SIG-M5 treated with dmso at 0.1 percent for 504 hours (cell line): Measurements from ENCODE around the gene PRDX5.

Source experiments
- DNase-seq: peaks from one replicate; lab custom pipeline; 2025; ENCODE audit not compliant: unreplicated experiment; lab: John Stamatoyannopoulos, UW

PRDX5 gene

DNA sequence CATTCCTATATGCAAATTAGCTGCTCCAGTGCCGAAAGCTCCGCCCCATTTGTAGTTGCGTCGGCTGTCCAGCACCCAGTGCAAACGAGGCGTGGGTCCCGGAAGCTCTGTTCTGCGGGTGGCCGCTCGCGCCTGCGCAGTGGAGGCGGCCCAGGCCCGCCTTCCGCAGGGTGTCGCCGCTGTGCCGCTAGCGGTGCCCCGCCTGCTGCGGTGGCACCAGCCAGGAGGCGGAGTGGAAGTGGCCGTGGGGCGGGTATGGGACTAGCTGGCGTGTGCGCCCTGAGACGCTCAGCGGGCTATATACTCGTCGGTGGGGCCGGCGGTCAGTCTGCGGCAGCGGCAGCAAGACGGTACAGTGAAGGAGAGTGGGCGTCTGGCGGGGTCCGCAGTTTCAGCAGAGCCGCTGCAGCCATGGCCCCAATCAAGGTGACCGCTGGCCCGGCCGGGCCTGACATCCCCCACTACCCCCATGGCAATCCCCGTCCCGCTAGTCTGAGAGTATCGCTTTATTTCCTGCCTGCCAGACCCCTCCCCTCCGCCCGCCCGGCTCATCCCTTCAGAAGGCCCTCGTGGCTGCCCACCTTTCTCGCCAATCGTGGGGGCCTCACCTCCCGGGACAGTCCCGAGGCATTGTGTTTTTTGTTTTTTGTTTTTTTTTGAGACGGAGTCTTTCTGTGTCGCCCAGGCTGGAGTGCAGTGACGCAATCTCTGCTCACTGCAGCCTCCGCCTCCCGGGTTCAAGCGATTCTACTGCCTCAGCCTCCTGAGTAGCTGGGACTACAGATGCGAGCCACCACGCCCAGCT is at the start of gene PRDX5:
Gene PRDX5, plus strand, starts transcription at position 161 of the 805 bp plus-strand sequence. Its CDS starts 95 bp downstream, at position 256.
- peak; percentile 96 for DNase-seq

DNA sequence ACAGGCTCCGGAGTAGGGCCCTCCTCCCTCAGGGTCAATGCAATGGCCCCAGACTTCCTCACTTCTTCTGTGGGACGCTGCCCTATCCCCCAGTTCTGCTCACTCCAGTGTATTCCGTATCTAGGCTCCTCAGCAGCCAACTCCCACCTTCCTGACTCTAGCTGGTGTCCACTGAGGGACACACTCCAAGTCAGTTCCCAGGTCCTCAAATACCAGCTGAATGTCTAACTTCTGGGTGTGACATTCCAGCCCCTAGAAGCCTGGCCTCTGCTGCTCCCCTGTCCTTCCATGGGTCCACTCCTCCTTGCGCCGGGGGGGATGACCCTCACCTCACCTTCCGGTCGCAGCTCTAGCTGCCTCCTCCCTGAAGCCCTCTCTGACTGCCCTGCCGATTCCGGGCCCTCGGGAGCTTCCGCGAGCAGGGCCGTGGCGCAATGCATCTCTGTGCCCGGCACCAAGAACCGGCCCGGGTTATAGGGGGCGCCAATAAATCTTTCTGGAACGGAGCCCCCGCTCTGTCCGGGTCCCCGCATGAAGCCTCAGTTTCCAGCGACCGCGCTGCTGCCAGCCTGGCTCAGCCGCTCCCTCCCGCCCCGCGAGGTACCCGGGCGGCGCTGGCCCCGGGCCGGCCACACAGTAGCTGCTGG is 48.9 kb upstream of the PRDX5 start:
- peak; percentile 62 for DNase-seq

DNA sequence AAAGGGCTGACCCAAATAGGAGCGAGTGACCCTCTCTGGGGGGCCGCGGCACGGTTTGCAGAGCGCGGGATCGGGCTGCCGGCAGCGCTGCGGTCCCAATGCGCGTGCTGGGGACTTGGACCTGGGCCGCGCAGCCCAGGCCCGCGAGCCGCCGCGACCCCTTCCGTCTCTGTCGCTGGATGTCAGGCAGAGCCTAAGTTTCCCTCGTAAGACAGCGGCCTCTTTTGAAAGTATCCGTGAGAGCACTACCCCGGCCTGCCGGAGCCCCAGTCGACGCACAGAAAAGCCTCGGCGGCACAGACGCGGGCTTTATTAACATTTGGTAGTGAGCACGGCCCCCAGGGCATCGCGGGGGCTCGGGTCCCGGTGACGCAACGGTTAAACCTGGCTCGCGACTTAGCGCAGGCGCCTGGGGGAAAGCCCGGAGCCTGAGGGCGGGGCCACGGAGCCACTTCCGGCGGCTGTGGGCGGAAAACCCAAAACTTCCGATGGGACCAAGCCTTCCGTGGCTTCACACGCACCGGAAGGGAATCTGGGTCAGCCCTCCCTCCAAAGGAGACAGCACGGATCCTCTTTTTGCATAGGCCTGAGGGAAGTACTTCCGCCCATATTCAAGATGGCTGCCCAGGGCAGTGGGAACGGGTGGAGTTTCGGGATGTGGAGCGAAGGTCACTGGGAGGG is 48.2 kb upstream of the PRDX5 start:
- peak; percentile 99 for DNase-seq

DNA sequence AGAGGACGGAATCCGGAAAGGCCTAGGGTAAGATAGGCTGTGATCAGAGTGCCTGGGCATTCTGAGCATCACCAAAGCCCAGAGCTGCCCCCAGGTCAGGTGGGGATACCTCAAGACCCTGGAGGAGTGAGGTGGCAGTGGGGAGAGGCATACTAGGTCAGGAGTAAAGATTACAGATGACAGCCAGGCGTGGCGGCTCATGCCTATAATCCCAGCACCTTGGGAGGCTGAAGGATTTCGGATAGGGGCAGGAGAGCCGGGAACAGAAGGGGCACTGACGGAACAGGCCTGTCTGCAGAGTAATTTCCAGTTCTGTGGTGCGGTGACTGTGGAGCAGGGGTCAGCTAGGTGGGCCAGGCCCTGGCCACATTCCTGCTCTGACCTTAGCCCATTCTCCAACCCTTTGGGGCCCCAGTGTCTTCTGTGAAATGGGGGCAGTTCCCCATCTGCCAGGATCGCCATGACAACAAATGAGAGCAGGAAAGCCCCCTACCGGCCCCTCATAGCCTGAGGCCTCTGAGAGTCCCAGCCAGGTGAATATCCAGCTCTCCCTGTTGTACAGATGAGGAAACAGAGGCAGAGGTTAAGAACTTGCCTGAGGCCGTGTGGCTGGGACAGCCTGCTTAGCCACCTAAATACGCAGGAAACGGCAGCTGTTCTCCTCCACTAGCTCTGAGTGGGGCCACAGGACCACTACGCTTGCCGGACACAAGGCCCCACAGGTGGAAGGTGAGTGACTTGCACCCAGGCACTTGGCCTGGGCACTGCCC is 42.7 kb upstream of the PRDX5 start:
- no peak for DNase-seq

DNA sequence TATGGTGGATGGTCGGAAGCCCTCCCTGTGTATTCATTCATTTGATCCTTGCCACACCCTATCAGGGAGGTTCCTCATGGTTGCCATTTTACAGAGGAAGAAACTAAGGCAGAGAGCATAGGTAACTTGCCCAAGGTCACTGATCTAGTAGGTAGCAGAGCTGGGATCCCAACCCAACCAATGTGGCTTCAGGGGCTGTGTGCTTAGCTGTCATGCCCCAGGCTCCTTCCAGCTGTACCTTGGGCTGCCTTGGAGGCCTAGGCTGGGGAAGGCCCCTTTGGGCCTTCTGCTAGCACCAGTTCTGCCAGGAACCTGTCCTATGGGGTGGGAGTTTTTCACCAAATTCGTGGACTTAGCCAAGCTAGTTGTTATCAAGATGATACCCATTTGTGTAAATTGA is 42.1 kb upstream of the PRDX5 start:
- DNase-seq, result no peak

DNA sequence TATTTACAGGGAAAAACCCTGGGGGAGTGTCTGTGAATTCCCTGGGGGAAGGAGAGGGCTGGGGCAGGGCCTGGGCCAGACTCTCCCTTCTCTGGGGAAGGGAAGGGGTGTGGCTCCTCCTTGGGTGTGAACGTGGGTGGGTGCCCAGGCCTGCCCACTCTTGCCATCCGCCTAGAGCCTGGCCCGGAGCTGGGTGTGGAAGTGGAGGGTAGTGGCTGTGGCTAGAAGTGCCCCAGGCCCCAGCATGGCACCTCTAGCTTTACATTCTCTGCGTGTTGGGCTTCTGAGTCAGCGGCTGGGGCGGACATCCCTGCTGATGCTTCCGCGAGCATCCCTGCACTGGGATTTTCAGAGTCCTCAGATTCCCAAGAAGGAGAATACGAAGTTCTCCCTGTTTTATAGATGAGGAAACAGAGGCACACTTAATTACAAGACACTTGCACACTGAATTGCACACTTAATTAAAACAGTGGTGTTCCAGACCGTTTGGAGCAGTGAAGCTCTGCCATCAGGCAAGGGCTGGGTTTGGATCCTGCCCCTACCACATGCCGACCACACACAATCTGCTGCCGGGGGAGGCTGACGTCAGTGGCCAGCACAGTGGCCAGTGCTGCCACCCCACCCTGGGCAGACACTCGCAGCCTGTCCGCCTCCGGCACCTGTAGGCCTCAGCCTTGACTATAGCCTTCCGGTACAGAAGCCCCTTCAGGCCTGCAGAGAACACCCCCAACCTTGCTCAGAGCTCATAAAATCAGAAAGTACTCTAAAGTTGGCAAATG is 41.1 kb upstream of the PRDX5 start:
- DNase-seq, result no peak

DNA sequence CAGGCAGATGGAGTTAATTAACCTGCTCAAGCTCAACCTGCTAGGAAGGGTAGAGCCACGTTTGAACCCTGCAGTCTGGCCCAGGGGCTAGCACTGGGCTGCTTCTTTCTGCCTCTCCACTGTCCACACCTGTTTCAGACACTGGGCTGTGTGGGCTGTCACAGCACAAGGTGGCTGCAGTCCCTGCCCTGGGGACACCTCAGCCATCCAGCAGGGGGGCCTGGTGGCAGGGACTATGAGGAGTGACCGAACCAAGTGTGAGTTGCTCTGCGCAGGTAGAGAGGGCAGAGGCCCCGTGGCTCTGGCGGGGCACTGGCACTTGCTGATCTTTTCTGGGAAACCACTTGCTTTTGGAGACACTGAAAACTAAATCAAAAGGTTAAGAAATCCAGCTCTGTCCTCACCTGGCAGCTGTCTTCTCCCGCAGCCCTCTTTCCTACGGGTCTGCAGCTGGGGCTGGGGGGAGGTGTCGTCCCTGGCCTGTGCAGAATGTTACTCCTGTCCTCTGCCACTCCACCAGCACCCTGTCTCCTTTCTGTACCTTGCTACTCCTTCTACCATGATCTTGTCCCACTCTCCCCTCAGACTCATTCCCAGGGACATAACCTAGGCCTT is 39.2 kb upstream of the PRDX5 start:
- DNase-seq, result no peak

DNA sequence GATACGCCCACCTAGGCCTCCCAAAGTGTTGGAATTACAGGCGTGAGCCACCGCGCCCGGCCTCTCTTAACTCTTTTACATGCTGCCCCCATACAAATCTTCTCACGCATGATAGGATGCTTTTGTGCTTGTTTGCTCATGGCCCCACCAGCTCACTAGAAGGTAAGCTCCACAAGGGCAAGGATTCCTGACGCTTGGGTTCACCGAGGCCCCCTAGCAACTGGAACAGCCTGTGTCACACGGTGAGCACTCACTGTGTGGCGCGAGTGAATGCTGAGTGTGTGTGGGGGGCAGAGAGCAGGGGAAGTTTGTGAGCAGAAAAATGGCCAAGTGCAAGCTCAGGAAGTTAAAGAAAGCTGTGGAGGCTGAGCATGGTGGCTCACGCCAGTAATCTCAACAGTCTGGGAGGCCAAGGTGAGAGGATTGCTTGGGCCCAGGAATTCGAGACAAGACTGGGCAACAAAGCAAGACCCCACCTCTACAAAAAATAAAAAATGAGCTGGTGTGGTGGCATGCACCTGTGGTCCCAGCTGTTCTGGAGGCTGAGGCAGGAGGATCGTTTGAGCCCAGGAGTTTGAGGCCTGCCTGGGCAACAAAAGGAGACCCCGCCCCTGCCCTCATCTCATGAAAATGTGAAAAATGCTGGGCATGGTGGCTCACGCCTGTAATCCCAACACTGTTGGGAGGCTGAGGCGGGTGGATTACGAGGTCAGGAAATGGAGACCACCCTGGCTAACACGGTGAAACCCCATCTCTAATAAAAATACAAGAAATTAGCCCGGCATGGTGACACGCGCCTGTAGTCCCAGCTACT is 35.8 kb upstream of the PRDX5 start:
- DNase-seq, result no peak

DNA sequence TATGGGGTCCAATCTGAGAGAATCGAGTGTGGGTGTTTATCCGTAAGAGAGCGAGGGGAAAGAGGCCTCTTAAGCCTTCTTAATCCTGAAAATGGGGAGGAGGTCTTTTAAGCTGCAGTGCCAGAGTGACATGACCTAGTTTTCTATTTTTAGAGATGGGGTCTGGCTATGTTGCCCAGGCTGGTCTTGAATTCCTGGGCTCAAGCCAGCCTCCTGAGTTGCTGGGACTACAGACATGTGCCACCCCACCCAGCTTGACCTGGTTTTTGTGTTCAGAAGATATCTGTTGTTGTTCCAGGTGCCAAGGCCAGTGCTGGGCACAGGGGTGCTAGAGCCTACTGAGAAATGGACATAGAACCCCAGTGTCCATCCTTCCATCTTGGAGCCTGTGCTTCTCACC is 34.8 kb upstream of the PRDX5 start:
- DNase-seq, result no peak

DNA sequence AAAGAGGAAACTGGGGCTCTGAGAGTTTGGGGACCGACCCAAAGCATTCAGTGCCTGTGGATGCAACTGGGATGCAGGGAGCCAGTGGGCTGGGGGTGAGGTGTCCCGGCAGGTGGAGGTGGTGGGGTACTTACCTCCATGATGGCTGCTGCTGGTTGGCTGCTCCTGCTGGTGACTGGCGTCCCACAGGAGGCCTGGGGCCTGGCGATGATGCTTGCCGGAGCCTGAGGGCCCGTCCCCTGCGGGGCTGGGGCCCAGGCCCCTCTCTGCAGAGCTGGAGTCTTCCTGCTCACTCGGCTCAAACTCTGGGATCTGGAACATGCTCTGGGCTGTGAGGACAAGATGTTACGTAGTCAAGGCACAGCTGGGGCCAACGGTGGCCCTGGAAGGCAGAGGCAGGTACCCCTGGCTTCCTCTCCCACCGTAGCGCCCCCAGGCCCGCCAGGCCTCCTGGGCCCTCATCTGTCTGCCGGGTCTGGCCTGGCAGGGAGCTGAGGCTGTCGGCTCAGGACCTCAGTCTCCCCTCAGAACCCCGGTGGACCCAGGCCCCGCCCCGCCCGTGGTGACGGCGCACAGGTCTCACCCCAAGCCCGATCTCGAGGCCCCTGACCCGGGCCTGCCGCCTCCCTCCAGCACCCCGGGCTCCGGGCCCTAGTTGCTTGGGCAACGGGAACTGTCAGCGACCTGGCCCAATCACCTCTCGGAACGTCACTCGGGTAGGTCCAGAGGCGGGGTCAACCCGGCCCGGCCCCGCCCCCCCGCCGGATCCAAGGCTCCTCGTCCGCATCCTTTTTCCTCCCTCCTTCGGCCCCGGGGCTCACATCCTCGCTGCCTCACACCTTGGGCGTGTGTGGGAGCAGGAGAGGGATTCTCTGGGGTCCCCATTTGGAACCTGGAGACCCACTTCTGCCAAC is 33.6 kb upstream of the PRDX5 start, which contains the start of gene BAD:
Gene BAD, minus strand, starts transcription at position 618 of the 914 bp plus-strand sequence. Its CDS starts 297 bp downstream, at position 321.
- peak; percentile 93 for DNase-seq

DNA sequence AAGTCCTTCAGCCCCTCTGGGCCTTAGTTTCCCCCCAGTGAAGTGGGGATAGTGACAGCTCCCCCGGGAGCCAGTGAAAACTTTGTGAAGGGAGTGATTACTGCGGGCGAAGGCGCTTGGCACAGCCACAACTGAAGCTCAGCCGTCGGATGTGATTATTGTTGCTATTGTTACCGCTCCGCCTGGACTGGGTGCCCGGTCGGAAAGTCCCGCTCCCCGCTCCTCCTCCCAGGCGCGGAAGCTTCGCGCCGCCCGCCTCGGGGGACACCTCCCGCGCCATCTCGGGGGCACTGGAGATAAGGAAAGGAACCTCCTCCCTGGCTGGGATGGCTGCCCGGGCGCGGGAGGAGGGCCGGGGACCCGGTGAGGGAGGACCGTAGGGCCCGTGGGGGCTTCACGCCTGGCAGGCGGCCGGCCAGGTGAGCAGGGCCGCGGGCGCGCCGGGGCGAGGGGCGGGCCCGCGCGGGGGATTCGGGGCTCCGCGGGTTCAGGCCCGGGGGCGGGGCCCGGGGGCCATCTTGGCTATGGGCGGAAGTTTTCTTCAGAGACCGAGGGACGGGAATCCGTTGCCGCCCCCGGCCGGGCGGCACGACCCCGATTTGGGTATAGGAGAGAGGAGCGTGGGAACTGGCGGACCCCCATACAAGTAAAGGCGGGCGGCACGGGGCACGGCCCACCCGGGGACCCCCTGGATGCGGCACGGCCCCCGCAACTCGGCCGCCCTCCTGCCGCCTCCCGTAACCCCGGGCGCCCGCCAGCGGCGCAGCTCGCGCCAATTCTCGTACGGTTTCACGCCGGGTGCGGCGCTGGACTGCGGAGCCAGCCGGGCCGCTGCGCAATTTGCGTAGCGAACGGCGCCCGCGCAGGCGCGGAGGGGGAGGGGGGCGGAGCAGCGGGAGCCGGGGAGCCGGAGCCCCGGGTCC is 32.7 kb upstream of the PRDX5 start, which contains the start of gene GPR137:
Gene GPR137, plus strand, starts transcription at position 887 of the 923 bp plus-strand sequence. CDS start 677 bp downstream, outside the sequence.
- DNase-seq, result peak; percentile 69

DNA sequence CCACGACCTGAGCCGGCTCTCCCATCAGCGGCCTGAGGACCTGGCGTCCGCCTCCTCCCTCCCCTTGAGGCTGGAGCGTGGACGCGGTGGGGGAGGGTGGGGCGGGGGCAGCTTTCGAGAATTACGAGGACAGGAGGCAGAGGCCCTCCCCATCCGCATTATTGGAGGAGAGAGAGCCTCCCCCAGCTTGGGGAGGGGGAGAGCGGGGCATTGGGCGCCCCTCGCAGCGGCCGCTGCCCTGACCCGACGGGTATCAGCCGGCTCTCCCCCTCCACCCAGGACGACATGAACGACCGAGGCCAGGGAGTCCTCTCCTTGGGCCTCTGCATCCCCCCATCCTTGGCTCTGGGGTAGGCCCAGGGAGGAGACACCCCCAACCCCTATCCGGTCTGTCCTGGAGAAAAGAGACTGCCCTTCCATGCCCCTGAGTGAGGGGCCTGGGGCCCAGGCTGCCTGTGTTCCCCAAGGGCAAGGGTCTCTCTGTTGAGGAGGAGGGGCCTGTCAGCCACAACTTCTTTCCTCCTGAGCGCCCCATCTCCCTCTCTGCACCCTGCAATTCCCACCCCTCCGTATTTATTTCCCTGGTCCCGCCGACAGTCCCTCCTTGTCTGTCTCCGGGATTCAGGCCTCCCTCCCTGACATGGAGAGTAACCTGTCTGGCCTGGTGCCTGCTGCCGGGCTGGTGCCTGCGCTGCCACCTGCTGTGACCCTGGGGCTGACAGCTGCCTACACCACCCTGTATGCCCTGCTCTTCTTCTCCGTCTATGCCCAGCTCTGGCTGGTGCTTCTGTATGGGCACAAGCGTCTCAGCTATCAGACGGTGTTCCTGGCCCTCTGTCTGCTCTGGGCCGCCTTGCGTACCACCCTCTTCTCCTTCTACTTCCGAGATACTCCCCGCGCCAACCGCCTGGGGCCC is 31.8 kb upstream of the PRDX5 start:
- no peak for DNase-seq

DNA sequence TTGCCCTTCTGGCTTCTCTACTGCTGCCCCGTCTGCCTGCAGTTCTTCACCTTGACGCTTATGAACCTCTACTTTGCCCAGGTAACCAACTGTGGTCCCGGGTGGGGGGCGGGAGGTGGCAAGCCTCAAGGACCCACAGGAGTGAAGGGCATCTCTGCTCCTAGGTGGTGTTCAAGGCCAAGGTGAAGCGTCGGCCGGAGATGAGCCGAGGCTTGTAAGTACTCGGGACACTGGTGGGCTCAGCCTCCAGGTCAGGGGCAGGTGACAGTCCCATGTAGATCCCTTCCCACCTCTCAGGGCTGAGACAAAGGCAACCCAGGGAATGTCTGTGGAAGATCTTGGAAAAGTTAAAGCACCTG is 31.1 kb upstream of the PRDX5 start:
- DNase-seq, result no peak

DNA sequence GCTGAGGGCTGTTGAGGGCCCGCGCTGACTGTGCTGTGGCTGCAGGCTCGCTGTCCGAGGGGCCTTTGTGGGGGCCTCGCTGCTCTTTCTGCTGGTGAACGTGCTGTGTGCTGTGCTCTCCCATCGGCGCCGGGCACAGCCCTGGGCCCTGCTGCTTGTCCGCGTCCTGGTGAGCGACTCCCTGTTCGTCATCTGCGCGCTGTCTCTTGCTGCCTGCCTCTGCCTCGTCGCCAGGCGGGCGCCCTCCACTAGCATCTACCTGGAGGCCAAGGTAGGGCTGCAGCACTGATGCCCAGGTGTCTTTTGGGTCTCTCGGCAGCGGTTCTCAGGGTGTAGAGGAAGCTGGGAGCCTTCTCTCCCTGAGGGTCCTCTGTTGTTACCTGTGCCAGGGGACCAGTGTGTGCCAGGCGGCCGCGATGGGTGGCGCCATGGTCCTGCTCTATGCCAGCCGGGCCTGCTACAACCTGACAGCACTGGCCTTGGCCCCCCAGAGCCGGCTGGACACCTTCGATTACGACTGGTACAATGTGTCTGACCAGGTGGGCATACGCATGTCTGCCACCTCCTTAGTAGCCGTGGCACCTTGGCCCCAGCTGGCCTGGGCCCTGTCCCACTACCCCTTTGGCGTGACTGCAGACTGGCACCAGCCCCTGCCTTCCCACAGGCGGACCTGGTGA is 30.1 kb upstream of the PRDX5 start:
- DNase-seq, result no peak

DNA sequence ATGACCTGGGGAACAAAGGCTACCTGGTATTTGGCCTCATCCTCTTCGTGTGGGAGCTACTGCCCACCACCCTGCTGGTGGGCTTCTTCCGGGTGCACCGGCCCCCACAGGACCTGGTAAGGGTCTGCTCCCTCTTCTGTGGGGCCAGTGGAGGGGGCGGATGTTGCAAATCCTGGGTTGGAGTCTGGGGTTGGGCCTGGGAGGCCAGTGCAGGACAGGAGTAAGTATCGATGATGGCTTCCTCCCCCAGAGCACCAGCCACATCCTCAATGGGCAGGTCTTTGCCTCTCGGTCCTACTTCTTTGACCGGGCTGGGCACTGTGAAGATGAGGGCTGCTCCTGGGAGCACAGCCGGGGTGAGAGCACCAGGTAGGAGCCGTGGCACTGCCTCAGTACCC is 29.6 kb upstream of the PRDX5 start:
- no peak for DNase-seq
